ENCODE data around the gene NDRG2.

- TF ChIP-seq CTCF (IDR thresholded peaks at IDR 0.05) (no peak), POLR2A (IDR thresholded peaks at IDR 0.05) (no peak)
These were observed 9.8 kb upstream of the NDRG2 start, which contains the start of gene RNASE13 for GRCh38 chr14:21034707-21035106.
